PFSK-1 (cell line): ENCODE data around the gene ARHGAP10.

Source experiments
- POLR2AphosphoS5 ChIP-seq: IDR thresholded peaks from 2 replicates; pipeline ENCODE4 v1.6.1; 2012; ENCODE audit warnings: low read depth, mild to moderate bottlenecking, control low read depth, low read length, moderate library complexity
- SIN3A ChIP-seq: IDR thresholded peaks from 2 replicates; pipeline ENCODE4 v1.6.1; 2012; ENCODE audit warnings: mild to moderate bottlenecking, low read length, moderate library complexity, borderline replicate concordance; ENCODE audit not compliant: insufficient read depth

- TF ChIP-seq POLR2AphosphoS5 (no peak), SIN3A (no peak)
Measured at GRCh38 chr4:148048598-148048997, 316.7 kb downstream of the ARHGAP10 start.
